GM12878 (cell line): ENCODE data around the gene HMGCR. TPM values are rescaled to one million over a fixed set of nuclear protein-coding genes. Genes with fewer than 3 reads are reported as not detected.

Source experiments
- ATAC-seq: fragments of 200-7000 bp; cut with Tn5 transposase; 3 replicates; pipeline ENCODE4 v1.9.1; 2020; ENCODE audit warnings: mild to moderate bottlenecking, moderate library complexity
- BruUV-seq: library from RNA; stranded (reverse); fragments of 400-500 nt; replicated peaks from 2 replicates; lab custom pipeline; 2021; lab: Mats Ljungman, UMichigan
- CTCF ChIA-PET: fragments of 300-600 bp; sonication (Branson Sonifier 250); formaldehyde crosslinking; extraction: SDS; loops from one replicate; lab custom pipeline; 2021; ENCODE audit warnings: inconsistent platforms; lab: Yijun Ruan, JAX
- POLR2A ChIA-PET: fragments of 350-600 bp; formaldehyde crosslinking; extraction: SDS; loops from one replicate; lab custom pipeline; 2021; ENCODE audit warnings: inconsistent platforms; lab: Charles Lee
- RAD21 ChIA-PET: fragments of 300-600 bp; sonication (Branson Sonifier 250); formaldehyde crosslinking; loops from one replicate; lab custom pipeline; 2023; ENCODE audit warnings: antibody characterized with exemption; ENCODE audit not compliant: unreplicated experiment; lab: Charles Lee
- SMC1A ChIA-PET: fragments of 300-600 bp; sonication (Branson Sonifier 250); formaldehyde crosslinking; loops from one replicate; lab custom pipeline; 2023; ENCODE audit not compliant: unreplicated experiment, uncharacterized antibody; lab: Charles Lee
- DNase-seq: peaks from one replicate; pipeline ENCODE4 v3.0.0-alpha.2; 2011; ENCODE audit warnings: low read depth, low spot score
- FAIRE-seq: peaks from 3 replicates; lab custom pipeline; 2011; peaks lifted over from hg19 to GRCh38; lab: Jason Lieb, UNC
- H2AFZ ChIP-seq: 2 replicates; pipeline ENCODE4 v1.6.0; 2011; ENCODE audit warnings: low read depth, low read length, control low read depth; ENCODE audit not compliant: control insufficient read depth
- H3K27ac ChIP-seq: 2 replicates; pipeline ENCODE4 v1.5.1; 2011; ENCODE audit warnings: control low read depth; ENCODE audit not compliant: control insufficient read depth, insufficient read depth
- H3K27me3 ChIP-seq, 2 experiments: replicated peaks in 1 of 2; 2 replicates each; pipeline versions ENCODE4 v1.6.0 to v1.6.1; 2011; ENCODE audit warnings: low read length in 1 of 2; ENCODE audit not compliant: control insufficient read depth in 2 of 2, insufficient read depth in 2 of 2
- H3K36me3 ChIP-seq, 2 experiments: 2 replicates each; pipeline ENCODE4 v1.5.1; 2011; ENCODE audit warnings: low read length in 1 of 2; ENCODE audit not compliant: control insufficient read depth in 2 of 2, insufficient read depth in 2 of 2
- H3K4me1 ChIP-seq: 2 replicates; pipeline ENCODE4 v1.6.1; 2011; ENCODE audit warnings: mild to moderate bottlenecking, low read length, moderate library complexity, mixed read lengths; ENCODE audit not compliant: control insufficient read depth, insufficient read depth
- H3K4me2 ChIP-seq: 2 replicates; pipeline ENCODE4 v1.6.0; 2011; ENCODE audit warnings: control low read depth; ENCODE audit not compliant: control insufficient read depth, insufficient read depth
- H3K4me3 ChIP-seq: fragments of 200-600 bp; sonication (generic); 2 replicates; pipeline ENCODE4 v1.5.1; 2016
- H3K79me2 ChIP-seq: 2 replicates; pipeline ENCODE4 v1.6.0; 2011; ENCODE audit warnings: low read length; ENCODE audit not compliant: control insufficient read depth, insufficient read depth
- H3K9ac ChIP-seq: 2 replicates; pipeline ENCODE4 v1.8.0; 2011; ENCODE audit warnings: low read length, control low read depth, mixed read lengths; ENCODE audit not compliant: control insufficient read depth, insufficient read depth
- H3K9me3 ChIP-seq: replicated peaks from 3 replicates; pipeline ENCODE4 v1.5.1; 2011; ENCODE audit warnings: mild to moderate bottlenecking, low read length; ENCODE audit not compliant: control insufficient read depth, insufficient read depth
- H4K20me1 ChIP-seq: 2 replicates; pipeline ENCODE4 v1.6.0; 2011; ENCODE audit not compliant: control insufficient read depth, insufficient read depth
- CBX5 ChIP-seq: sonication (generic); IDR thresholded peaks from 2 replicates; pipeline ENCODE4 v1.6.1; 2016; ENCODE audit warnings: low read depth, moderate library complexity, mild to moderate bottlenecking, inconsistent platforms
- IKZF1 ChIP-seq: fragments of 450-650 bp; conservative IDR thresholded peaks from 2 replicates; pipeline ENCODE4 v1.6.1; 2017; ENCODE audit warnings: antibody characterized with exemption, mild to moderate bottlenecking
- KDM1A ChIP-seq: fragments of 200-600 bp; sonication (generic); IDR thresholded peaks from 2 replicates; pipeline ENCODE4 v1.6.1; 2016; ENCODE audit warnings: borderline replicate concordance
- MTA3 ChIP-seq: IDR thresholded peaks from 2 replicates; pipeline ENCODE4 v1.6.1; 2012; ENCODE audit warnings: low read length, inconsistent platforms, borderline replicate concordance
- NR2C2 ChIP-seq: IDR thresholded peaks from 2 replicates; pipeline ENCODE4 v1.6.1; 2011; ENCODE audit warnings: borderline replicate concordance, low read depth; ENCODE audit not compliant: control insufficient read depth, insufficient read length
- POU2F2 ChIP-seq: IDR thresholded peaks from 3 replicates; pipeline ENCODE4 v1.6.1; 2011; ENCODE audit warnings: low read depth, mild to moderate bottlenecking, low read length, borderline replicate concordance
- RUNX3 ChIP-seq: IDR thresholded peaks from 2 replicates; pipeline ENCODE4 v1.6.1; 2012; ENCODE audit warnings: low read length, inconsistent platforms
- YY1 ChIP-seq: IDR thresholded peaks from 2 replicates; pipeline ENCODE4 v1.6.1; 2011; ENCODE audit warnings: low read depth, mild to moderate bottlenecking, low read length
- ZBED1 ChIP-seq: IDR thresholded peaks from 2 replicates; pipeline ENCODE4 v1.6.1; 2016; ENCODE audit warnings: borderline replicate concordance
- WGBS: methylation state at CpG from one replicate; pipeline ENCODE4 v1.1.6; 2016; ENCODE audit warnings: low lambda C conversion rate; ENCODE audit not compliant: insufficient replicate concordance, insufficient coverage; ENCODE audit errors: missing lambda C conversion rate; 5-methylcytosine and 5-hydroxymethylcytosine counted together
- in situ Hi-C: fragments of 300-500 bp; cut with MboI; formaldehyde crosslinking; loops from 9 replicates; pipeline ENCODE4 v1.14.3; 2018; ENCODE audit warnings: mixed read lengths
- intact Hi-C: fragments of 100-400 bp; cut with micrococcal nuclease; formaldehyde crosslinking; loops from one replicate; pipeline ENCODE4 v1.14.2; 2022; ENCODE audit not compliant: unreplicated experiment
- polyA plus RNA-seq, 11 experiments: library from polyadenylated mRNA; depleted of rRNA in 4 of 11; unstranded in 6 of 11; stranded (reverse) in 5 of 11; fragments of >200 nt; fragmentation: Nextera tagmentation in 4 of 11; fragmentation: Illumina TruSeq in 1 of 11; extraction: Ambion mirVana in 4 of 11; extraction: Trizol in 1 of 11; gene quantifications; 1 replicate in 1 of 11; 2 replicates in 10 of 11; pipeline versions ENCODE4 v1.2.1 to v1.2.3, GENCODE V29; 2011 to 2016; ENCODE audit warnings: inconsistent platforms in 2 of 11, missing spikeins in 2 of 11, low read depth in 1 of 11
- total RNA-seq, 4 experiments: library from RNA; depleted of rRNA in 3 of 4; stranded (reverse); fragments of >200 nt in 3 of 4; fragmentation: Illumina TruSeq in 1 of 4; extraction: Trizol in 1 of 4; gene quantifications; 2 replicates each; pipeline versions ENCODE4 v1.2.1 to v1.2.3, GENCODE V29; 2013 to 2021
- TF ChIP-seq, protein P1 (sequence below): IDR thresholded peaks from 2 replicates; pipeline ENCODE4 v1.6.1; 2011; ENCODE audit warnings: low read depth, mild to moderate bottlenecking, low read length, moderate library complexity, borderline replicate concordance; ENCODE audit errors: extremely low read depth
- TF ChIP-seq, protein P2 (sequence below): fragments of 450-650 bp; IDR thresholded peaks from 2 replicates; pipeline ENCODE4 v1.6.1; 2017; ENCODE audit warnings: antibody characterized with exemption, mild to moderate bottlenecking, moderate library complexity
- TF ChIP-seq, protein P3 (sequence below): fragments of 450-650 bp; IDR thresholded peaks from 2 replicates; pipeline ENCODE4 v1.6.1; 2016; ENCODE audit warnings: mild to moderate bottlenecking

HMGCR gene
- total and polyA plus RNA-seq, 10 of the 15 experiments (the other 5 are each of a cell fraction or from before 2014, with no cell fraction given): 30.8 to 119 (median 73.9) TPM

DNA sequence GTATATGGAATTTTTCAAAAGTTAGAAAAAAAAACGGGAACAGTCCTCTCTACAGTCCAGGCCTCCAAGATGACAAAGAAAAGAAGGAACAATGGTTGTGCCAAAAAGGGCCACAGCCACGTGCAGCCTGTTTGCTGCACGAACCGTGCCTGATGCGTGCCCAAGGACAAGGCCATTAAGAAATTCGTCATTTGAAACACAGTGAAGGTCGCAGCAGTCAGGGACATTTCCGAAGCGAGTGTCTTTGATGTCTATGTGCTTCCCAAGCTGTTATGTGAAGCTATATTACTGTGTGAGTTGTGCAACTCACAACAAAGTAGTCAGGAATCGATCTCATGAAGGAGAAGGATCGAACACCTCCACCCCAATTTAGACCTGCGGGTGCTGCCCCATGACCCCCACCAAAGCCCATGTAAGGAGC lies 37.4 kb downstream of the HMGCR start:
- BruUV-seq: no TSS peak
- Histone ChIP-seq H3K27ac (no peak overlapping the region), H3K9ac (no peak overlapping the region), H3K4me3 (no peak overlapping the region), H3K4me2 (no peak overlapping the region), H3K36me3 (peaks cover 4 to 13% of the 10 kb centered on the region in 2 experiments)
- in situ Hi-C loops: no loop called here
- POLR2A ChIA-PET: no interaction called here
- SMC1A ChIA-PET: interaction anchor here (0.7 to 1.3 kb wide), 2 partner anchors 12 to 18 kb away, joined by 3 to 5 read pairs; no protein-coding TSS in a partner anchor
- no peak for FAIRE-seq
- TF ChIP-seq RUNX3 (no peak), IKZF1 (no peak), CBX5 (no peak), NR2C2 (no peak)
- TF ChIP-seq, protein P1, sequence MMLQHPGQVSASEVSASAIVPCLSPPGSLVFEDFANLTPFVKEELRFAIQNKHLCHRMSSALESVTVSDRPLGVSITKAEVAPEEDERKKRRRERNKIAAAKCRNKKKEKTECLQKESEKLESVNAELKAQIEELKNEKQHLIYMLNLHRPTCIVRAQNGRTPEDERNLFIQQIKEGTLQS: no peak
- TF ChIP-seq, all 136 proteins: peak for 0
- no peaks in the 10 kb centered on the region for H3K27me3 ChIP-seq
- ATAC-seq: no peak
- no peak for DNase-seq
- CTCF ChIA-PET: interaction anchor here (1.3 kb wide), 1 partner anchor 137 kb away, joined by 3 read pairs; the partner anchor contains the start of gene ANKRD31
- no peaks in the 10 kb centered on the region for H4K20me1 ChIP-seq
- WGBS: 98% methylated on average over 12 of the region's 12 CpGs
- intact Hi-C loops: no loop called here
- RAD21 ChIA-PET: interaction anchor here (1.1 to 1.2 kb wide), 2 partner anchors 138 to 307 kb away, joined by 3 read pairs; partner anchors contain the start of gene ANKRD31
- H3K4me1 ChIP-seq: no peaks in the 10 kb centered on the region
- no peaks in the 10 kb centered on the region for H3K9me3 ChIP-seq
- H2AFZ ChIP-seq: no peak overlapping the region
- no peaks in the 10 kb centered on the region for H3K79me2 ChIP-seq

DNA sequence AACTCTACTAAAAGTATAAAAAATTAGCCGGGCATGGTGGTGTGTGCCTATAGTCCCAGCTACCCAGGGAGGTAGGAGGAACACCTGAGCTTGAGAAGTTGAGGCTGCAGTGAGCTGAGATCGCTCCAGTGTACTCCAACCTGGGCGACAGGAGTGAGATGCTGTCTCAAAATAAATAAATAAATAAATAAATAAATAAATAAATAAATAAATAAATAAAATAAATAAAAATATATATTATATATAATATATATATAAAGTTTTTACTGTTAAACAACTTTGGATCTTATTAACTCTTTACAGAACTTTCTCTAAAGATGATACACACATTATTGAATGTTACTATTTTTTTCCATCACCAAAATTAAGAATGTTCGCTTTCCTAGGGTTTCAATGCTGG lies 38.4 kb downstream of the HMGCR start:
- ChIA-PET SMC1A (interaction anchor here (0.6 to 1.3 kb wide), 5 partner anchors 11 to 1537 kb away, joined by 3 to 5 read pairs (median 3); no protein-coding TSS in a partner anchor), CTCF (interaction anchor here (1.2 to 1.3 kb wide), 2 partner anchors 138 to 302 kb away, joined by 3 to 4 read pairs; partner anchors contain the start of gene ANKRD31), POLR2A (interaction anchor here (0.6 to 1.0 kb wide), 2 partner anchors 233 to 1367 kb away, joined by 4 read pairs; no protein-coding TSS in a partner anchor)
- Histone ChIP-seq H3K27me3 (no peaks in the 10 kb centered on the region), H2AFZ (no peak overlapping the region), H3K4me2 (no peak overlapping the region), H4K20me1 (no peaks in the 10 kb centered on the region), H3K36me3 (peaks cover 4 to 13% of the 10 kb centered on the region in 2 experiments), H3K9me3 (no peaks in the 10 kb centered on the region), H3K9ac (no peak overlapping the region), H3K79me2 (no peaks in the 10 kb centered on the region), H3K27ac (no peak overlapping the region), H3K4me3 (no peak overlapping the region), H3K4me1 (no peaks in the 10 kb centered on the region)
- in situ Hi-C loops (no loop called here), intact Hi-C loops (no loop called here)
- BruUV-seq: no TSS peak
- WGBS: 99% methylated on average over 4 of the region's 4 CpGs
- FAIRE-seq: no peak
- TF ChIP-seq, protein P2, sequence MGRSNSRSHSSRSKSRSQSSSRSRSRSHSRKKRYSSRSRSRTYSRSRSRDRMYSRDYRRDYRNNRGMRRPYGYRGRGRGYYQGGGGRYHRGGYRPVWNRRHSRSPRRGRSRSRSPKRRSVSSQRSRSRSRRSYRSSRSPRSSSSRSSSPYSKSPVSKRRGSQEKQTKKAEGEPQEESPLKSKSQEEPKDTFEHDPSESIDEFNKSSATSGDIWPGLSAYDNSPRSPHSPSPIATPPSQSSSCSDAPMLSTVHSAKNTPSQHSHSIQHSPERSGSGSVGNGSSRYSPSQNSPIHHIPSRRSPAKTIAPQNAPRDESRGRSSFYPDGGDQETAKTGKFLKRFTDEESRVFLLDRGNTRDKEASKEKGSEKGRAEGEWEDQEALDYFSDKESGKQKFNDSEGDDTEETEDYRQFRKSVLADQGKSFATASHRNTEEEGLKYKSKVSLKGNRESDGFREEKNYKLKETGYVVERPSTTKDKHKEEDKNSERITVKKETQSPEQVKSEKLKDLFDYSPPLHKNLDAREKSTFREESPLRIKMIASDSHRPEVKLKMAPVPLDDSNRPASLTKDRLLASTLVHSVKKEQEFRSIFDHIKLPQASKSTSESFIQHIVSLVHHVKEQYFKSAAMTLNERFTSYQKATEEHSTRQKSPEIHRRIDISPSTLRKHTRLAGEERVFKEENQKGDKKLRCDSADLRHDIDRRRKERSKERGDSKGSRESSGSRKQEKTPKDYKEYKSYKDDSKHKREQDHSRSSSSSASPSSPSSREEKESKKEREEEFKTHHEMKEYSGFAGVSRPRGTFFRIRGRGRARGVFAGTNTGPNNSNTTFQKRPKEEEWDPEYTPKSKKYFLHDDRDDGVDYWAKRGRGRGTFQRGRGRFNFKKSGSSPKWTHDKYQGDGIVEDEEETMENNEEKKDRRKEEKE: no peak
- TF ChIP-seq ZBED1 (no peak), MTA3 (no peak), POU2F2 (no peak), CBX5 (no peak), YY1 (no peak), KDM1A (no peak)
- TF ChIP-seq, protein P3, sequence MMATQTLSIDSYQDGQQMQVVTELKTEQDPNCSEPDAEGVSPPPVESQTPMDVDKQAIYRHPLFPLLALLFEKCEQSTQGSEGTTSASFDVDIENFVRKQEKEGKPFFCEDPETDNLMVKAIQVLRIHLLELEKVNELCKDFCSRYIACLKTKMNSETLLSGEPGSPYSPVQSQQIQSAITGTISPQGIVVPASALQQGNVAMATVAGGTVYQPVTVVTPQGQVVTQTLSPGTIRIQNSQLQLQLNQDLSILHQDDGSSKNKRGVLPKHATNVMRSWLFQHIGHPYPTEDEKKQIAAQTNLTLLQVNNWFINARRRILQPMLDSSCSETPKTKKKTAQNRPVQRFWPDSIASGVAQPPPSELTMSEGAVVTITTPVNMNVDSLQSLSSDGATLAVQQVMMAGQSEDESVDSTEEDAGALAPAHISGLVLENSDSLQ: no peak
- TF ChIP-seq, all 136 proteins: peak for 0
- RAD21 ChIA-PET: interaction anchor here (1.7 kb wide), 1 partner anchor 307 kb away, joined by 3 read pairs; no protein-coding TSS in a partner anchor
- ATAC-seq (no peak), DNase-seq (no peak)
